ENCODE results near the gene NDUFAF2.
"Not testable (repeated sequence)": the region's sequence is repeated elsewhere in the genome, so short reads cannot be mapped to it uniquely, and the experiment has no call there.

NDUFAF2 gene

DNA sequence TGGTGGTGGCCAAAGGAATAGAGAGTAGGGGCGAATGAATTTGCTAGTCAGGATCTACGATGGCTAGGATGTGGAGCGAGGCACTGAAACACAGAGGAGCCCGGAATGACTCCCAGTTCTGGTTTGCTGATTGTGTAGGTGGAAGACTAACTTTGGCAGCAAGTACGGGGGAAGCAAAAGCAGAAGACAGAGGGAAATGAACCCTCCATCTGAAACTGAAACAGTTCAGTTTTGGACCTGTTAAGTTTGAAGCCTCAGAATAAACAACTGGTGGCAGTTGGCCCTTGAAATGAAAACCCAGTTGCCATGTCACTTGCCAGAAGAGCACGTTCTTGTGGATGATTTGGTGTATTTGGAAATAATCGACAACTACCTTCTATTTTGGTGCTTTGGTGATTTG is 232.7 kb downstream of the NDUFAF2 start:
- DNase-seq (ENCODE audit: low spot score), result no peak

DNA sequence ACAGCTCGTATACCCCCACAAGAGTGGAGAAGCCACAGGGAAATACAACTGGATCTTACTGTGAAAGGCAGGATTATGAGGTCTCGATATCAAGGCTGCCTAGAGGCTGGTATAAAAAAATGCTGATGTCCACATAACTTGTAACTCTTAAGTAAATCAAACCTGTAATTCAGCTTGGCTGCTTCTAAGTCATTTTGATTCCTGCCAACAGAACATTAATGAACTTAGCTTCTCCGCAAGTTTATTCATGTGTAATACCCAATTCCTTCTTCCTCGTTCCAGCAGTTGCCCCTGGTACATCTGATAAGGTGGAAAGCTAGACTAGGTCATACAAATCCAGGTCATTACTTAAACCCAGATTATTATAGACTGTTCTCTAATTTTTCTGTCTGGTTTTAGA is 233.7 kb downstream of the NDUFAF2 start:
- no peak for DNase-seq (ENCODE audit: low spot score)

DNA sequence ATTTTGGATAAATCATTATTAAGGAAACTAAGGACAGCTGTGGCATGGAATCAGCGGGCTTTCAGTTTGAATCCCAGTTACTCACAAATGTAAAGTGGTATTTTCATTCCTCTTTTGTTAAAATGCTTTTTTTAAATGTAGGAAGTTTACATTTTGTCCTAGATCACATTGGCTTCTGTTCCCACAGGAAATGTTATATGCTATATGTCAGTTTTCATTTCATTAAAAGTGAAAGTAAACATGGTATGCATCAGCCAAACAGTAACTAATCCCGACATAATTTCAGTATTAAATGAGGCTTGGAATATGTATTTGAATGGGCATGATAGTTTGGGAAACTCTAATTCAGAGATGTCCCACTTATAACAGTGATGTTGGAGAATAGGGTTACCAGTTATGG is 235.9 kb downstream of the NDUFAF2 start:
- DNase-seq (ENCODE audit: low spot score), result no peak

- DNase-seq (ENCODE audit: low spot score), result no peak
These were observed 237.4 kb downstream of the NDUFAF2 start for GRCh38 chr5:61182449-61182848.

- no peak for DNase-seq (ENCODE audit: low spot score)
These were observed 238.5 kb downstream of the NDUFAF2 start for GRCh38 chr5:61183538-61183937.

DNA sequence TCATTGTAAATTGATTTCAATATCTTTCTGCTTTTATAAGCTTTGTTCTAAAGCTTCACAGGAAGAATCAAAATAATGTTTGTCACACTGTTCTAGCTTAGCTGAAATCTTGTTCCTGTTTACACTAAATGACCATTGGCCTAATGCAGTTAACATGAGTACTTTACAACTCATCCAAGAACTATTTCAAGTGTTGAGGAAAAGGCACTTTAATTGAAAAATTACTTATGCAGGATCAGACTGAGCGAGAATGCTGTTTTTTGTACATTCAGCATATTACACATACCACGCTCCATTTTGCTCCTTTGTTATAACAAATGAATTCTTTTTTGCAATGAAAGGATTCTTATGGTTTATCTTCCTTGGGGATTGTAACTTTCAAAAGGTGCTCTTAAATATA is 239.7 kb downstream of the NDUFAF2 start:
- DNase-seq (ENCODE audit: low spot score), result no peak

- no peak for DNase-seq (ENCODE audit: low spot score)
These were observed 241.6 kb downstream of the NDUFAF2 start for GRCh38 chr5:61186634-61187033.

DNA sequence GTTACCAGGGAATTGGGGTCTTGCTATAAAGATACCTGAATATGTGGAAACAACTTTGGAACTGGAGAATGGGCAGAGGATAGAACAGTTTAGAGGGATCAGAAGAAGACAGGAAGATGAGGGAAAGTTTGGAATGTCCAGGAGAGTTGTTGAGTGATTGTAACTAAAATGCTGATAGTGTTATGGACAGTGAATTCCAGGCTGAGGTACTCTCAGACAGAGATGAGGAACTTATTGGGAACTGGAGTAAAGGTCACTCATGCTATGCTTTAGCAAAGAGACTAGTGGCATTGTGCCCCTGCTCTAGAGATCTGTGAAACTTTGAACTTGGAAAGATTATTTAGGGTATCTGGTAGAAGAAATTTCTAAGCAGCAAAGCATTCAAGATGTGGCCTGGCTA is 242.3 kb downstream of the NDUFAF2 start:
- DNase-seq (ENCODE audit: low spot score), result not testable (repeated sequence)

DNA sequence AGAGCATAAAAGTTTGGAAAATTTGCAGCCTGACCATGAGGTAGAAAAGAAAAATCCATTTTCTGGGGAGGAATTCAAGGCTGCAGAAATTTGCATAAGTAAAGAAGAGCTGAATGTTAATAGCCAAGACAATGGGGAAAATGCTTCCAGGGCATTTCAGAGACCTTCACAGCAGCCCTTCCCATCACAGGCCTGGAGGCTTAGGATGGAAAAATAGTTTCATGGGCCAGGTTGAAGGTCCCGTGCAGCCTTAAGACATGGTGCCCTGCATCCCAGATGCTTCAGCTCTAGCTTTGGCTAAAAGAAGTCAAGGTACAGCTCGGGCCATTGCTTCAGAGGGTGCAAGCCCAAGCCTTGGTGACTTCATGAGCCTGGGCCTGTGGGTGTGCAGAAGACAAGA is 242.8 kb downstream of the NDUFAF2 start:
- not testable (repeated sequence) for DNase-seq (ENCODE audit: low spot score)

DNA sequence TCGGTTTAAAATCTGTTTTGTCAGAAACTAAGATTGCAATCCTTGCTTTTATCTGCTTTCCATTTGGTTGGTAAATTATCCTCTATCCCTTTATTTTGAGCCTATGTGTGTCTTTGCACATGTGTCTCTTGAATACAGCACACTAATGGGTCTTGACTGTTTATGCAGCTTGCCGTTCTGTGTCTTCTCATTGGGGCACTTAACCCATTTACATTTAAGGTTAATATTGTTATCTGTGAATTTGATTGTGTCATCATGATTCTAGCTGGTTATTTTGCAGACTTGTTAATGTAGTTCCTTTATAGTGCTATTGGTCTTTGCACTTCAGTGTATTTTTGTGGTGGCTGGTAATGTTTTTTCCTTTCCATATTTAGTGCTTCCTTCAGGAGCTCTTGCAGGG is 253.6 kb downstream of the NDUFAF2 start:
- no peak for DNase-seq (ENCODE audit: low spot score)

DNA sequence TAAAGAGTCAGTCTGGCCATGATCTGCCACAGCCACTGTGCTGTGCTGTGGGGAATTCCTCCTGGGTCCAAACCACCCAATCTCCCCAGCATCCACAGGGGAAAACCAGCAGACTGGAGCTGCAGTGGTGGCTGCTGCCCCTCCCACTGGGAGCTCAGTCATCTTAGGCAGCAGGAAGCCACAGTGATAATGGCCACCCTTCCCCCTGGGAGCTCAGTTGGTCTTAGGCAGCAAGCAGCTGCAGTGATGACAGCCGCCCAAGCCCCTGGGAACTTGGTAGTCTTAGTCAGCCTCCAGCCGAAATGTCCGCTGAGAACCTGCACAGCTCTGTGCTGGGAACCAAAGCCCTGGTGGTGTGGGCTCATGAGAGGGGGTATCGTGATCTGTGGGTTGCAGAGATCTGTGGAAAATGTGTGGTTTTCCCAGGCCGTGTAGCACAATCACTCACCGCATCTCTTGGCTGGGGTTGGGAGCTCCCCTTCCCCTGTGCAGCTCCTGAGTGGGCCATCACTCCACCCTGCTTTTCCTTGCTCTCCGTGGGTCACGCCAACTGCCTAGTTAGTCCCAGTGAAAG is 255.7 kb downstream of the NDUFAF2 start:
- DNase-seq (ENCODE audit: low spot score), result no peak

- no peak for DNase-seq (ENCODE audit: low spot score)
These were observed 257.2 kb downstream of the NDUFAF2 start for GRCh38 chr5:61202213-61202612.

All from CD4-positive, alpha-beta T cell treated with Interleukin-6 at 100 ng/mL for 8 hours (primary cell).